HepG2 (cell line): ENCODE results near the gene RPL41. TPM values are rescaled to one million over a fixed set of nuclear protein-coding genes. Genes with fewer than 3 reads are reported as not detected.
A peak's percentile ranks its signal among the peaks of the same experiment; 100 is the strongest.

Source experiments
- CHD4 ChIP-seq: fragments of 200-600 bp; sonication (generic); IDR thresholded peaks from 2 replicates; pipeline ENCODE4 v1.7.0; 2017; ENCODE audit warnings: mild to moderate bottlenecking, low read length, borderline replicate concordance
- DMTF1 ChIP-seq: sonication (generic); formaldehyde crosslinking; IDR thresholded peaks from 2 replicates; pipeline ENCODE4 v1.4.0; 2020; ENCODE audit warnings: mild to moderate bottlenecking, missing genetic modification reagents
- HIC2 ChIP-seq: sonication (generic); formaldehyde crosslinking; IDR thresholded peaks from 2 replicates; pipeline ENCODE4 v1.9.0; 2022; ENCODE audit warnings: low read depth, missing genetic modification reagents
- NR1H2 ChIP-seq: sonication (generic); formaldehyde crosslinking; IDR thresholded peaks from 2 replicates; pipeline ENCODE4 v1.8.1; 2022; ENCODE audit warnings: low read depth, missing genetic modification reagents, borderline replicate concordance
- RBAK ChIP-seq: sonication (generic); formaldehyde crosslinking; IDR thresholded peaks from 2 replicates; pipeline ENCODE4 v1.5.1; 2020; ENCODE audit warnings: mild to moderate bottlenecking, missing genetic modification reagents
- SMAD9 ChIP-seq: sonication (generic); formaldehyde crosslinking; IDR thresholded peaks from 2 replicates; pipeline ENCODE4 v1.5.1; 2020; ENCODE audit warnings: mild to moderate bottlenecking, missing genetic modification reagents
- SOX13 ChIP-seq, 3 experiments: fragments of 450-650 bp in 1 of 3; sonication (generic) in 1 of 3; formaldehyde crosslinking in 1 of 3; IDR thresholded peaks in 2 of 3; conservative IDR thresholded peaks in 1 of 3; 2 replicates each; pipeline versions ENCODE4 v1.5.0 to v1.6.1; 2016 to 2020; ENCODE audit warnings: antibody characterized with exemption in 1 of 3, mild to moderate bottlenecking in 1 of 3, missing compliant biosample characterization in 1 of 3, missing genetic modification reagents in 1 of 3, moderate library complexity in 1 of 3
- ZBTB4 ChIP-seq: sonication (generic); formaldehyde crosslinking; IDR thresholded peaks from 2 replicates; pipeline ENCODE4 v1.4.0; 2020; ENCODE audit warnings: missing genetic modification reagents, mild to moderate bottlenecking, borderline replicate concordance
- ZKSCAN8 ChIP-seq: IDR thresholded peaks from 2 replicates; pipeline ENCODE4 v1.6.1; 2016; ENCODE audit warnings: borderline replicate concordance, missing genetic modification reagents, missing compliant biosample characterization
- ZMAT5 ChIP-seq: sonication (generic); formaldehyde crosslinking; IDR thresholded peaks from 2 replicates; pipeline ENCODE4 v1.5.0; 2020; ENCODE audit warnings: mild to moderate bottlenecking, low read depth, missing genetic modification reagents, borderline replicate concordance
- ZNF274 ChIP-seq: sonication (generic); formaldehyde crosslinking; IDR thresholded peaks from 2 replicates; pipeline ENCODE4 v1.5.1; 2020; ENCODE audit warnings: mild to moderate bottlenecking, missing genetic modification reagents
- ZNF326 ChIP-seq: sonication (generic); formaldehyde crosslinking; IDR thresholded peaks from 2 replicates; pipeline ENCODE4 v1.4.0; 2020; ENCODE audit warnings: missing genetic modification reagents, borderline replicate concordance
- ZNF598 ChIP-seq: sonication (generic); formaldehyde crosslinking; IDR thresholded peaks from 2 replicates; pipeline ENCODE4 v1.5.1; 2020; ENCODE audit warnings: mild to moderate bottlenecking, missing genetic modification reagents, borderline replicate concordance
- ZNF607 ChIP-seq: sonication (generic); formaldehyde crosslinking; IDR thresholded peaks from 2 replicates; pipeline ENCODE4 v1.5.1; 2020; ENCODE audit warnings: missing genetic modification reagents, mild to moderate bottlenecking, borderline replicate concordance
- ZNF639 ChIP-seq: conservative IDR thresholded peaks from 2 replicates; pipeline ENCODE4 v1.6.1; 2018; ENCODE audit warnings: missing genetic modification reagents
- ZNF772 ChIP-seq: sonication (generic); formaldehyde crosslinking; IDR thresholded peaks from 2 replicates; pipeline ENCODE4 v1.5.0; 2020; ENCODE audit warnings: mild to moderate bottlenecking, missing genetic modification reagents
- ZNF841 ChIP-seq: sonication (generic); formaldehyde crosslinking; IDR thresholded peaks from 2 replicates; pipeline ENCODE4 v1.8.1; 2023; ENCODE audit warnings: missing genetic modification reagents, borderline replicate concordance
- polyA plus RNA-seq, 8 experiments: library from polyadenylated mRNA; depleted of rRNA in 3 of 8; stranded (reverse) in 7 of 8; unstranded in 1 of 8; fragments of >200 nt; fragmentation: Illumina TruSeq in 4 of 8; extraction: Trizol in 4 of 8; gene quantifications; 2 replicates each; pipeline versions ENCODE4 v1.2.1 to v1.2.3, GENCODE V29; 2011 to 2016; ENCODE audit warnings: low read depth in 4 of 8, missing spikeins in 1 of 8, mixed read lengths in 1 of 8; ENCODE audit not compliant: insufficient read depth in 1 of 8
- total RNA-seq, 5 experiments: library from RNA; depleted of rRNA; stranded (reverse); fragments of >200 nt; fragmentation: Illumina TruSeq; extraction: Trizol; gene quantifications; 2 replicates each; pipeline ENCODE4 v1.2.3, GENCODE V29; 2016; ENCODE audit warnings: low read depth in 1 of 5

RPL41 gene
- total and polyA plus RNA-seq, 2 of the 13 experiments (the other 11 are each of a cell fraction or from before 2014, with no cell fraction given): 4,012 to 7,670 TPM

- TF ChIP-seq ZBTB4 (CRISPR knock-in tag) (no peak), ZNF841 (CRISPR knock-in tag) (no peak), SMAD9 (no peak), ZNF598 (CRISPR knock-in tag) (no peak), ZNF274 (CRISPR knock-in tag) (peak; percentile 68; the same call in 1 of the 2 replicates), ZKSCAN8 (CRISPR knock-in tag) (0 out of 2 replicates have a peak, but pooled peaks have one; percentile 55), HIC2 (CRISPR knock-in tag) (no peak; the same call in 1 of the 2 replicates), RBAK (CRISPR knock-in tag) (0 out of 2 replicates have a peak, but pooled peaks have one; percentile 60), SOX13 (IDR thresholded peaks at IDR 0.05) (no peak), SOX13 (CRISPR knock-in tag; conservative IDR thresholded peaks at IDR 0.05 in 1 of 2, IDR thresholded peaks at IDR 0.05 in 1 of 2) (peak in 1 of 2 experiments; percentile 46; a peak in 1 of 4 replicates), ZNF772 (CRISPR knock-in tag) (peak; percentile 92), ZNF607 (CRISPR knock-in tag) (no peak; the same call in 1 of the 2 replicates), NR1H2 (CRISPR knock-in tag) (peak; percentile 58; the same call in 1 of the 2 replicates), ZNF639 (CRISPR knock-in tag) (peak; percentile 98), DMTF1 (CRISPR knock-in tag) (no peak), ZMAT5 (no peak), ZNF326 (CRISPR knock-in tag) (no peak), CHD4 (no peak)
Measured at GRCh38 chr12:56117778-56118687, 1.6 kb downstream of the RPL41 start, which contains the start of gene ZC3H10 (continued).
